ENCODE data around the gene WDR62.

Gene WDR62

DNA sequence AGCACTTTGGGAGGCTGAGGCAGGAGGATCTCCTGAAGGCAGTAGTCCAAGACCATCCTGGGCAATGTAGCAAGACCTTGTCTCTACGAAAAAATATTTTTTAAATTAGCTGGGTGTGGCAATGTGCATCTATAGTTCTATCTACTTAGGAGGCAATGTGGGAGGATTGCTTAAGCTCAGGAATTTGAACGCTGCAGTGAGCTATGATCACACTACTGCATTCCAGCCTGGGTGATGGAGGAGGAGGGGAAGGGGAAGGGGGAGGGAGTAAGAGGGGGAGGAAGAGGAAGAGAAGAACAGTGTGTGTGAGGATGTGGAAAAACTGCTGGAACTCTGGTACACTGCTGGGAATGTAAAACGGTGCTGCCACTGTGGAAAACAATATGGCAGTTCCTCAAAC, 12.9 kb upstream of the WDR62 start:
- TF ChIP-seq EZH2phosphoT487 (IDR thresholded peaks at IDR 0.05; ENCODE audit: low read depth): no peak
- TF ChIP-seq, protein P1, sequence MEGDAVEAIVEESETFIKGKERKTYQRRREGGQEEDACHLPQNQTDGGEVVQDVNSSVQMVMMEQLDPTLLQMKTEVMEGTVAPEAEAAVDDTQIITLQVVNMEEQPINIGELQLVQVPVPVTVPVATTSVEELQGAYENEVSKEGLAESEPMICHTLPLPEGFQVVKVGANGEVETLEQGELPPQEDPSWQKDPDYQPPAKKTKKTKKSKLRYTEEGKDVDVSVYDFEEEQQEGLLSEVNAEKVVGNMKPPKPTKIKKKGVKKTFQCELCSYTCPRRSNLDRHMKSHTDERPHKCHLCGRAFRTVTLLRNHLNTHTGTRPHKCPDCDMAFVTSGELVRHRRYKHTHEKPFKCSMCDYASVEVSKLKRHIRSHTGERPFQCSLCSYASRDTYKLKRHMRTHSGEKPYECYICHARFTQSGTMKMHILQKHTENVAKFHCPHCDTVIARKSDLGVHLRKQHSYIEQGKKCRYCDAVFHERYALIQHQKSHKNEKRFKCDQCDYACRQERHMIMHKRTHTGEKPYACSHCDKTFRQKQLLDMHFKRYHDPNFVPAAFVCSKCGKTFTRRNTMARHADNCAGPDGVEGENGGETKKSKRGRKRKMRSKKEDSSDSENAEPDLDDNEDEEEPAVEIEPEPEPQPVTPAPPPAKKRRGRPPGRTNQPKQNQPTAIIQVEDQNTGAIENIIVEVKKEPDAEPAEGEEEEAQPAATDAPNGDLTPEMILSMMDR (IDR thresholded peaks at IDR 0.05; ENCODE audit: low read depth, low read length): no peak
- H3K9ac ChIP-seq (ENCODE audit: low read length): no peak overlapping the region
- no peaks in the 10 kb centered on the region for H3K27me3 ChIP-seq (ENCODE audit: low read depth, low read length)
- H3K27ac ChIP-seq (ENCODE audit: low read length): no peak overlapping the region
- H2AFZ ChIP-seq (ENCODE audit: low read depth, low read length): no peak overlapping the region
- H3K9me3 ChIP-seq (ENCODE audit: insufficient read depth, low read length): no peaks in the 10 kb centered on the region
- no peak overlapping the region for H3K4me3 ChIP-seq (ENCODE audit: low read length)
- no peaks in the 10 kb centered on the region for H4K20me1 ChIP-seq (ENCODE audit: insufficient read depth, low read length)
- H3K79me2 ChIP-seq (ENCODE audit: low read length): no peaks in the 10 kb centered on the region
- no peaks in the 10 kb centered on the region for H3K4me1 ChIP-seq (ENCODE audit: low read length)
- no peak overlapping the region for H3K4me2 ChIP-seq (ENCODE audit: low read length)
- H3K36me3 ChIP-seq (replicated peaks; ENCODE audit: low read depth, low read length): peaks cover 4% of the 10 kb centered on the region

GRCh38 chr19:36043952-36044351, 10.7 kb upstream of the WDR62 start:
- H3K79me2 ChIP-seq (ENCODE audit: low read length): no peaks in the 10 kb centered on the region
- no peak overlapping the region for H2AFZ ChIP-seq (ENCODE audit: low read depth, low read length)
- H3K27ac ChIP-seq (ENCODE audit: low read length): no peak overlapping the region
- peaks cover 4% of the 10 kb centered on the region for H3K36me3 ChIP-seq (replicated peaks; ENCODE audit: low read depth, low read length)
- H3K4me1 ChIP-seq (ENCODE audit: low read length): no peaks in the 10 kb centered on the region
- H3K27me3 ChIP-seq (ENCODE audit: low read depth, low read length): no peaks in the 10 kb centered on the region
- no peak for TF ChIP-seq EZH2phosphoT487 (IDR thresholded peaks at IDR 0.05; ENCODE audit: low read depth)
- TF ChIP-seq, protein P1 (IDR thresholded peaks at IDR 0.05; ENCODE audit: low read depth, low read length): no peak
- H3K9ac ChIP-seq (ENCODE audit: low read length): no peak overlapping the region
- H3K4me2 ChIP-seq (ENCODE audit: low read length): no peak overlapping the region
- H3K9me3 ChIP-seq (ENCODE audit: insufficient read depth, low read length): no peaks in the 10 kb centered on the region
- no peaks in the 10 kb centered on the region for H4K20me1 ChIP-seq (ENCODE audit: insufficient read depth, low read length)
- H3K4me3 ChIP-seq (ENCODE audit: low read length): no peak overlapping the region

DNA sequence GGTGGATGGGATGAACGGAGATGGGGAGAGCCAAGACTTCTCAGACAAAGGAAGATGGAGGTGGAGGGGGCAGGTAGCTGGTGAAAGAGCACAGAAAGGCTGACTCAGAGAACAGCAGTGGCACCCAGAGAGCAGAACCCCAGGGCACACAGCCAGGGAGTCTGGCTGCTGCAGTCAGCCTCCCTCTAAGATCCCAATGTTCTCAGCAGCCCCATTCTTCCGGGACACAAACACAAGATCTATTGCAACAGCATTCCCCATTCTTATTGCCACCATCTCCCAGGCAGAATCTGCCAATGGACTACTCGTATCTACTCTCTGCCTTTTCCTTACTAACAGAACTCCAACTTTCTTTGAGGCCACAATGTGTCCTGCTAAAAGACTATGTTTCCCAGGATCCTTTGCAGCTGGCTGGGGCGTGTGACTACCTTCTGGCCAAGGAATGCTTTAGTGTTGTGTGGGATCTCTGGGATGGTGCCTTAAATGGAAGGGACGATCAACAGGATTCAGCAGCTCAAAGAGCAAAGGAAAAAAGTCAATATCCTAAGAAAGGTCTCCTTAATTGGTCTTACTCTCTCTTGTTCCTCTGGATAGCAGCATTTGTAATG, 8.2 kb upstream of the WDR62 start:
- Histone ChIP-seq H3K27ac (ENCODE audit: low read length) (no peak overlapping the region), H3K4me3 (ENCODE audit: low read length) (no peak overlapping the region), H3K79me2 (ENCODE audit: low read length) (no peaks in the 10 kb centered on the region), H3K27me3 (ENCODE audit: low read depth, low read length) (no peaks in the 10 kb centered on the region), H3K9me3 (ENCODE audit: insufficient read depth, low read length) (no peaks in the 10 kb centered on the region), H4K20me1 (ENCODE audit: insufficient read depth, low read length) (no peaks in the 10 kb centered on the region), H2AFZ (ENCODE audit: low read depth, low read length) (no peak overlapping the region), H3K4me2 (ENCODE audit: low read length) (no peak overlapping the region), H3K36me3 (replicated peaks; ENCODE audit: low read depth, low read length) (peaks cover 4% of the 10 kb centered on the region), H3K9ac (ENCODE audit: low read length) (no peak overlapping the region), H3K4me1 (ENCODE audit: low read length) (no peaks in the 10 kb centered on the region)
- TF ChIP-seq, protein P1 (IDR thresholded peaks at IDR 0.05; ENCODE audit: low read depth, low read length): no peak
- TF ChIP-seq EZH2phosphoT487 (IDR thresholded peaks at IDR 0.05; ENCODE audit: low read depth): no peak

- no peak overlapping the region for H3K4me3 ChIP-seq (ENCODE audit: low read length)
- H3K9ac ChIP-seq (ENCODE audit: low read length): no peak overlapping the region
- H3K4me2 ChIP-seq (ENCODE audit: low read length): no peak overlapping the region
- no peaks in the 10 kb centered on the region for H4K20me1 ChIP-seq (ENCODE audit: insufficient read depth, low read length)
- peaks cover 4% of the 10 kb centered on the region for H3K36me3 ChIP-seq (replicated peaks; ENCODE audit: low read depth, low read length)
- H3K4me1 ChIP-seq (ENCODE audit: low read length): no peaks in the 10 kb centered on the region
- H3K9me3 ChIP-seq (ENCODE audit: insufficient read depth, low read length): no peaks in the 10 kb centered on the region
- no peaks in the 10 kb centered on the region for H3K79me2 ChIP-seq (ENCODE audit: low read length)
- H3K27ac ChIP-seq (ENCODE audit: low read length): no peak overlapping the region
- H3K27me3 ChIP-seq (ENCODE audit: low read depth, low read length): no peaks in the 10 kb centered on the region
- TF ChIP-seq, protein P1 (IDR thresholded peaks at IDR 0.05; ENCODE audit: low read depth, low read length): no peak
- TF ChIP-seq EZH2phosphoT487 (IDR thresholded peaks at IDR 0.05; ENCODE audit: low read depth): no peak
- H2AFZ ChIP-seq (ENCODE audit: low read depth, low read length): no peak overlapping the region
These were observed 6.9 kb upstream of the WDR62 start for GRCh38 chr19:36047835-36048234.
